Activated naive CD8-positive, alpha-beta T cell (primary cell): ENCODE data around the gene MTG2.

Experiments
- H3K27ac Mint-ChIP-seq: one replicate; pipeline ENCODE4 v1.8.0; 2021; ENCODE audit warnings: mixed read lengths
- H3K27me3 Mint-ChIP-seq: one replicate; pipeline ENCODE4 v1.8.0; 2021; ENCODE audit warnings: mixed read lengths
- H3K36me3 Mint-ChIP-seq: one replicate; pipeline ENCODE4 v1.8.0; 2021; ENCODE audit warnings: mixed read lengths
- H3K4me1 Mint-ChIP-seq: one replicate; pipeline ENCODE4 v1.8.0; 2021; ENCODE audit warnings: low read depth, mixed read lengths
- H3K4me3 Mint-ChIP-seq: one replicate; pipeline ENCODE4 v1.8.0; 2021; ENCODE audit warnings: mild to moderate bottlenecking, mixed read lengths
- H3K9me3 Mint-ChIP-seq: one replicate; pipeline ENCODE4 v1.8.0; 2021; ENCODE audit warnings: low read depth, mixed read lengths

Gene MTG2

DNA sequence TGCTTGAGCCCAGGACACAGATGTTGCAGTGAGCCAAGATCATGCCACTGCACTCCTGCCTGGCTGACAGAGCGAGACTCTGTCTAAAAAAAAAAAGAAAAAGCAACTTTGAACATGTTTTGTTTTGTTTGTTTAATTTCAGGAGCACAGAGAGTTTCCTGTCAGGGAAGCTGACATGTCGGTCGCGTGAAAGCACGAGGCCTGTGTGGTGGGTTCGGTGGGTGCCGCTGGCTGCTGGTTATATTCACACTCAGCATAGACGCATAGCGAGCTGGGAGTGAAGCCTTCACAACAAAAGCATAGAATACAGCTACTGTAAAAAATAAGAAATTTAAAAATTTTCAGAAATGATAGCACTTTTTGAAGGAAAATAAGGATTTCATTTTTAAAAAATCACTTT lies 14.5 kb downstream of the MTG2 start:
- Mint-ChIP-seq H3K4me3 (no peak overlapping the region), H3K27ac (no peak overlapping the region), H3K4me1 (peaks cover 1% of the 10 kb centered on the region), H3K36me3 (peaks cover 7% of the 10 kb centered on the region), H3K27me3 (no peaks in the 10 kb centered on the region), H3K9me3 (no peaks in the 10 kb centered on the region)

DNA sequence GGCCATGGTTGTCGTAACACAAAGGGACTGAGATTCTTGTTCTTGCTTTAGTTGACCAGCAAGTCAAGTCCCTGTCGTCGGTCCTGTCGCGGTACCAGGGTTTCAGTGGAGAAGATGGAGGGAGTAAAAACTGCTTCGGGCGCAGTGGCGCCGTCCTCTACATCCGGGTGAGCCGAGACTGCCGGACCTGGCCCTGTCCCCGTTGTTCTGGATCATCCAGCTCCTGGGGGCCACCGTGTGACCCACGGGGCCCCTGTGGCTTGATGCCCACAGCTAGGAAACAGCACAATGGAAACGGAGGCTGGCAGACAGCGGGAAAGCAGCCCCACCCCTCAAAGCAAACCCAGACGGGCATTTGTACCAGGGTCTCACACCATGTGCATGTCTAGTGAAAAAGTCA lies 15.0 kb downstream of the MTG2 start:
- Mint-ChIP-seq H3K36me3 (peaks cover 7% of the 10 kb centered on the region), H3K27me3 (no peaks in the 10 kb centered on the region), H3K27ac (no peak overlapping the region), H3K9me3 (no peaks in the 10 kb centered on the region), H3K4me1 (peaks cover 1% of the 10 kb centered on the region), H3K4me3 (no peak overlapping the region)

DNA sequence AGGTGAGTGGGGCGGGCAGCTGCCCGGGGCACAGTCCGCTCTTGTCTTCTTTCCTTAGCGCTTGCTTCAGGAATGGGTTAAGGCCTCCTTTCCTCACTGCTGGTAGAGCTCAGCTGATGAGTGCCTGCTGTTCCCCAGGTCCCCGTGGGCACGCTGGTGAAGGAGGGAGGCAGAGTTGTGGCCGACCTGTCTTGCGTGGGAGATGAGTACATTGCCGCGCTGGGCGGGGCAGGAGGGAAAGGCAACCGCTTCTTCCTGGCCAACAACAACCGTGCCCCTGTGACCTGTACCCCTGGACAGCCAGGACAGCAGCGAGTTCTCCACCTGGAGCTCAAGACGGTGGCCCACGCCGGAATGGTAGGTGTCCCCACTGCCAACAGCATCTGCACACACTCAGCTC lies 15.7 kb downstream of the MTG2 start:
- Mint-ChIP-seq H3K27ac (no peak overlapping the region), H3K36me3 (peaks cover 7% of the 10 kb centered on the region), H3K9me3 (no peaks in the 10 kb centered on the region)

DNA sequence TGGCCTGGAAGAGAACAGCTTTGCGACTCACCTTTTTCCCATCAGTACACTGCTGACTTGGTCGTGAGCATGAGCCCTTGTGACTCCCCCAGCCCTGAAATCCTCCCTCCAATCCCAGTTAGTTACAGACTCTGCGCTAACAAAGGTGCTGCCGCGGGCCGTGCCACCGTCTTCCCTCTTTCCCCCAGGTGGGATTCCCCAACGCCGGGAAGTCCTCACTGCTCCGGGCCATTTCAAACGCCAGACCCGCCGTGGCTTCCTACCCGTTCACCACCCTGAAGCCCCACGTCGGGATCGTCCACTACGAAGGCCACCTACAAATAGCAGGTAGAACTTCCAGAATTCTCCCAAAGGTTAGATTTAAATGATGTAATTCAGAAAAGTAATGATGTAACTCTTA lies 16.1 kb downstream of the MTG2 start:
- Mint-ChIP-seq H3K4me3 (no peak overlapping the region), H3K27ac (no peak overlapping the region), H3K9me3 (no peaks in the 10 kb centered on the region), H3K4me1 (peaks cover 1% of the 10 kb centered on the region), H3K27me3 (no peaks in the 10 kb centered on the region), H3K36me3 (peaks cover 7% of the 10 kb centered on the region)

More for the DNA sequence above, 15.7 kb downstream of the MTG2 start:
- no peaks in the 10 kb centered on the region for H3K27me3 Mint-ChIP-seq
- H3K4me1 Mint-ChIP-seq = peaks cover 1% of the 10 kb centered on the region
- H3K4me3 Mint-ChIP-seq = no peak overlapping the region

DNA sequence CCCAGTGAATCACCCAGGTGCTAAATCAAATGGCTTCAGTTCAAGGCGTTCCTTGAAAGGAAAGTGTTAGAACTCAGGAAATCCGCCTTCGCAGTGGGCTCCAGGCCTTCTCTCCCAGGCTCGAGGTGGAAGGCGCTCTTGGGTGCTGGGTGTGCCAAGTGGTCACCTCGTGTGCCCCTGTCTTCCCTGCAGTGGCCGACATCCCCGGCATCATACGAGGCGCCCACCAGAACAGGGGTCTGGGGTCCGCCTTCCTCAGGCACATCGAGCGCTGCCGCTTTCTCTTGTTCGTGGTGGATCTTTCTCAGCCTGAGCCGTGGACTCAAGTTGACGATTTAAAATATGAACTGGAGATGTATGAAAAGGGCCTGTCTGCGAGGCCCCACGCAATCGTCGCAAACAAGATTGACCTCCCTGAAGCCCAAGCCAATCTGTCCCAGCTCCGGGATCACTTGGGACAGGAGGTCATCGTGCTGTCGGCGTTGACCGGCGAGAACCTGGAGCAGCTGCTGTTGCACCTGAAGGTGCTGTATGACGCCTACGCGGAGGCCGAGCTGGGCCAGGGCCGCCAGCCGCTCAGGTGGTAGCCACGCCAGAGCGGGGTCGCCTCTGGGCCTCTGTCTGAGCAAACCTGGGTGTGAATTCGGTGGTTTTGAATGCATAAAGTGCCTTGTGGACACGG lies 17.8 kb downstream of the MTG2 start:
- H3K27me3 Mint-ChIP-seq = no peaks in the 10 kb centered on the region
- no peaks in the 10 kb centered on the region for H3K9me3 Mint-ChIP-seq
- no peak overlapping the region for H3K4me3 Mint-ChIP-seq
- no peak overlapping the region for H3K27ac Mint-ChIP-seq
- H3K36me3 Mint-ChIP-seq = peaks cover 5% of the 10 kb centered on the region
- H3K4me1 Mint-ChIP-seq = no peaks in the 10 kb centered on the region

DNA sequence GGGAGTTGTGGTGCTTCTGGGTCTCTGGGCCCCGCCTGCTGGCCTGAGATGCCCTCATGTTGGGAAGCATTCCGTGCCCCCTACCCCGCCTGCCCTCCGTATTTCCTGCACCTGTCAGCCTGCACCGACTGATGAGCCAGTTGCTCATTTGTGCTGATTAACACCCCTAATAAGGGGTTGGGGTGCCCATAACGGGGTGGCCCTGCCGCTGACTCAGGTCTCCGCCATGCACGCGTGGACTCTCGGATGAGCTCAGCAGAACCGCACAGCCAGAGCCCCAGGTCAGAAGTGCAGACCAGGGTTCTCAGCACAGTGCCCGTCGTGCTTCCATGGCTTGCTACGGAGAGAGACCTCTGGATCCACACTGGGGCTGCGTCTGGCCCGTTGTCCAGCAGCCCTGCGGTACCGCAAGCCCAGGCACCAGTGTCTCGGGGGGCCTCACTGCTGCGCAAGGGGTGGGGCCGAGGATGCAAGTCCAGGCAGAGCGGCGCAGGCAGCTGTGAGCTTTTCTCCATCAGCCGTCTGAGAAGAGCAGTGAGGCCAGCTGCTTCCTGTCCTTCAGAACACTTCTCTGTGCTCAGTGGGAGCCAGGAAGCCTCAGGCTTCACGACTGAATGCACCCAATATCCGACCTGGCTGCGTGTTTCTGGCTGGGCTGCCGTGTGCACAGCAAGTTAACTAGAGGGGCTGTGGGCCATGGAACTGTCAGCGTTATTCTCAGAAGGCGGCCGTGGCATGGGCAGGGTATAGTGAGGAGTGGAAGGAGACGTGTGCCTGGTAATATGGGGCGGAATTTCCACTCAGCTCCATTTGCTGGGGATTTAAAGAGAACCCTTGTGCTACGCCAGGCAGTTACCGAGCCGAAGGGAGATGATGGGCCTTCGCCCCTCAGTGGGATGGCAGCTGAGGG lies 18.6 kb downstream of the MTG2 start:
- H3K9me3 Mint-ChIP-seq = no peaks in the 10 kb centered on the region
- no peak overlapping the region for H3K4me3 Mint-ChIP-seq
- no peaks in the 10 kb centered on the region for H3K4me1 Mint-ChIP-seq
- H3K36me3 Mint-ChIP-seq = peaks cover 4% of the 10 kb centered on the region
- no peak overlapping the region for H3K27ac Mint-ChIP-seq
- no peaks in the 10 kb centered on the region for H3K27me3 Mint-ChIP-seq

DNA sequence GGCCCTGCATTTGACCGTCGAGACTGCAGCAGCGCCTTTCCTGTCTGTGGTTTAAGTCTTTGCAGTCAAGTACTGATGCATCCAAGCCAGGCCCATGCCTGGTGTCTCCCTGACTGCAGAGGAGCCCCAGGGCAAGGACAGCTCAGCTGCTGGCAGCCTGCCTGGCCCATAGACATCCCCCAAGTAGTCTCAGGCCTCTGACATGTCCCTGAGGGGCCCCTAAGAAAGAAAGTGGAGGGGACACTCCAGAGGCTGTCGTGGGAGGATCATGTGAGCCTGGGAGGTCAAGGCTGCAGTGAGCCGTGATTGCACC lies 19.2 kb downstream of the MTG2 start:
- H3K4me3 Mint-ChIP-seq = no peak overlapping the region
- no peaks in the 10 kb centered on the region for H3K27me3 Mint-ChIP-seq
- no peaks in the 10 kb centered on the region for H3K4me1 Mint-ChIP-seq
- peaks cover 4% of the 10 kb centered on the region for H3K36me3 Mint-ChIP-seq
- no peaks in the 10 kb centered on the region for H3K9me3 Mint-ChIP-seq
- no peak overlapping the region for H3K27ac Mint-ChIP-seq

DNA sequence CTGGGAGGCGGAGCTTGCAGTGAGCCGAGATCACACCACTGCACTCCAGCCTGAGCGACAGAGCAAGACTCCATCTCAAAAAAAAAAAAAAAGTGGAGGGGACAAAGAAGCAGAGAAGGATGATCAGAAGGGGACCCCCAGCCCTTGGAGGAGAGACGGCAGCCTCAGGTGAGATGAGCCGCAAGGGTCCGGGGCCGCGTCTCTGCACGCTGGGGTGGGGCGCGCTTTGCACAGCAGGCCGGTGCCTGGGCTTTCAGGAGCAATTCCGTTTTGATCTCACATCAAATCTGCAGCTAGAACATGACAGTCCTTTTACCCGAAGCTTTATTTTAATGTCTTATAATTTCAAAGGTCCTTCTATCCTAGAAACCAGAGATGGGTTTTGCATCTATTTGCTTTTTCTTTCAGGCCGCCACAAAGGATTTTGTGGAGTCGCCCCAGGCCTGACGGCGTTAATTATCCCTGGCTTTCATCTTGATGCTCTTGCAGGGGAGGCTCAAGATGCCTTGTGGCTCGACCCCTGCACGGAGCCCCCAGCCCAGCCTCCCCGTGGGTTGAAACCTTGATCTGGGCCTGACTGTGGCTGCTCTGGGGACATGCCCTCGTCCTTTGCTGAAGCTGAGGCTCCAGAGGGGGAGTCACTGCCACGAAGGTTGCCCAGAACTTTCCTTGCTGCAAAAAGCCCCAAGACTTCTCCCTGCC lies 20.0 kb downstream of the MTG2 start:
- H3K27me3 Mint-ChIP-seq = no peaks in the 10 kb centered on the region
- H3K4me3 Mint-ChIP-seq = no peak overlapping the region
- no peak overlapping the region for H3K27ac Mint-ChIP-seq
- H3K4me1 Mint-ChIP-seq = no peaks in the 10 kb centered on the region
- H3K9me3 Mint-ChIP-seq = no peaks in the 10 kb centered on the region
- H3K36me3 Mint-ChIP-seq = peaks cover 4% of the 10 kb centered on the region

DNA sequence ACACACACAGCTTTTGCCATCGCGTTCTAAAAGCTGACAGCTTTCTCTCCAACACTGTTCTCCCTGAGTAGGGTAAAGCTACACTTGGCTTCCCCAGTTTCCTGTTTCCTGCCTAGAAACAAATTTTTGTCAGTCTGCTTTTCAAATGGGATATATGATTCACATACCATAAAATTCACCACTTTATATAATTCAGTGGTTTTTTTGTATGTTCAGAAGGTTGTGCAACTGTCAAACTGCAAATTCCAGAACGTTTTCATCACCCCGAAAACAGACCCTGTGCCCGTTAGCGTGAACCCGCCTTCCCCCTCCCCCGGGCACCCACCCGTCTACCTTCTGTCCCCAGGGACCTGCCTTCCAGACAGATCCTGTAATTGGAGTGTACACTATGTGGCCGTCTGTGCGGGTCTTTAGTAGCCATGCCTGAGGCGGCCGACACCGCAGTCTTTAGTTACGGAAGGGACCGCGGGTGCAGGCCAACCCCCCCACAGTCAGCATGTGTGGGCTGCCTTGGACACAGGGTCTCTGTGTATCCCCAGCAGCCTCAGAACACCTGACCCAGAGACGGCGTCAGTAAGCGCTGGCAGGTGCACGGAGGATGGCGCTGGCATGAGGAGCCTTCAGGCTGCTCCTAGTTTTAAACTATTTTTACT lies 20.7 kb downstream of the MTG2 start:
- H3K4me1 Mint-ChIP-seq = no peaks in the 10 kb centered on the region
- no peaks in the 10 kb centered on the region for H3K9me3 Mint-ChIP-seq
- H3K4me3 Mint-ChIP-seq = no peak overlapping the region
- no peak overlapping the region for H3K27ac Mint-ChIP-seq
- peaks cover 4% of the 10 kb centered on the region for H3K36me3 Mint-ChIP-seq
- no peaks in the 10 kb centered on the region for H3K27me3 Mint-ChIP-seq

DNA sequence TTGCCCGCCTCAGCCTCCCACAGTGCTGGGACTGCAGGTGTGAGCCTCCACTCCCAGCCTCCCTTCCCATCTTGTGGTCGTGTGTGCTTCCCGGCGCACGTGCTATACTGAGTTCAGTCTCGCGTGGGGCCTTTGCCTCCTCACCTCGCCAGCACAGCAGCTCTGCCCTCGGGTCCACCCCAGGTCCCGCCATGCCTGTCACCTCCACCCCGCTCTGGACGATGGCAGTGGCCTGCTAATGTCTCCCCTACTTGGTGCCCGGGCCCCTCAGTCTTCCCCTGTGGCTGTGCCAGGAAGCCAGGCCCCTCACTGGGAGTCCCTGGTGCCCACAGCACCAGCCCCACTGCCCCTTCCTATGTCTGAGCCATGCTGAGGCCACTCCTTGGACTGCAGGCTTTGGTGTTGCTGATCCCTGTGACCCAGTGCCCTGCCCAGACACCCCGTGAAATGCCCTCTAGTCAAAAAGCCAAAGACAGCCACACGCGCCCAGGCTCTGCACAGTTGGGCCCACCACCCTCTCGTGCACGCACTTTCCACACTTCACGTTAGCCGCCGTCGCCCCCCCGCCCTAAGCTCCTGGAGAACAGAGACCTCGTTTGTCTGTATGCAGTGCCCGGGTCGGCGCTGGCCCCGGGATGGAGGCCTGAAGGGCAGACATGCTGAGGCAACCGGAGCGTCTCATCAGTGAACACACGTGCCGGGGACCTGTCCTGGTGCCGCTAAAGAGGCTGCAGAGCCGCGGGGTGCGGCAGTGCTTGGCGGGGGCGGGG lies 23.0 kb downstream of the MTG2 start:
- Mint-ChIP-seq H3K4me3 (no peak overlapping the region), H3K27ac (no peak overlapping the region), H3K27me3 (no peaks in the 10 kb centered on the region), H3K36me3 (no peaks in the 10 kb centered on the region), H3K4me1 (no peaks in the 10 kb centered on the region), H3K9me3 (no peaks in the 10 kb centered on the region)

DNA sequence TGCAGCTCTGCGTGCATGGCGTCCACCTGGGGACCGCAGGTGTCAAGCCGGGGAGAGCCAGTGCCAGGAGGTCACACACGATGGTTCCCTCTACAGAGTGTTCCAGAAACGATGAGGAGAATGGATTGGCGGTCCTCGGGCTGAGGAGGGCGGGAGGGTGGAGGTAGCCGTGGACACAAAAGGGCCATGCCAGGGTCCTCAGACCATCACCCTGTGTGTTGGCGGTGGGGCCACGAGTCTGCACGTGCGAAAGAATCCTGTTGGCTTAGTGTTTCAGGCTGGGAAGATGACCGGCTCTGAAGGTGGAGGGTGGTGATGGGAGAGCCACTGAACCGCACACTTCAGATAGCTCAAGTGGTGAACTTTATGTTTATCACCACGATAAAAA lies 23.6 kb downstream of the MTG2 start:
- no peaks in the 10 kb centered on the region for H3K27me3 Mint-ChIP-seq
- H3K4me1 Mint-ChIP-seq = no peaks in the 10 kb centered on the region
- no peaks in the 10 kb centered on the region for H3K9me3 Mint-ChIP-seq
- H3K36me3 Mint-ChIP-seq = no peaks in the 10 kb centered on the region
- no peak overlapping the region for H3K27ac Mint-ChIP-seq
- H3K4me3 Mint-ChIP-seq = no peak overlapping the region

DNA sequence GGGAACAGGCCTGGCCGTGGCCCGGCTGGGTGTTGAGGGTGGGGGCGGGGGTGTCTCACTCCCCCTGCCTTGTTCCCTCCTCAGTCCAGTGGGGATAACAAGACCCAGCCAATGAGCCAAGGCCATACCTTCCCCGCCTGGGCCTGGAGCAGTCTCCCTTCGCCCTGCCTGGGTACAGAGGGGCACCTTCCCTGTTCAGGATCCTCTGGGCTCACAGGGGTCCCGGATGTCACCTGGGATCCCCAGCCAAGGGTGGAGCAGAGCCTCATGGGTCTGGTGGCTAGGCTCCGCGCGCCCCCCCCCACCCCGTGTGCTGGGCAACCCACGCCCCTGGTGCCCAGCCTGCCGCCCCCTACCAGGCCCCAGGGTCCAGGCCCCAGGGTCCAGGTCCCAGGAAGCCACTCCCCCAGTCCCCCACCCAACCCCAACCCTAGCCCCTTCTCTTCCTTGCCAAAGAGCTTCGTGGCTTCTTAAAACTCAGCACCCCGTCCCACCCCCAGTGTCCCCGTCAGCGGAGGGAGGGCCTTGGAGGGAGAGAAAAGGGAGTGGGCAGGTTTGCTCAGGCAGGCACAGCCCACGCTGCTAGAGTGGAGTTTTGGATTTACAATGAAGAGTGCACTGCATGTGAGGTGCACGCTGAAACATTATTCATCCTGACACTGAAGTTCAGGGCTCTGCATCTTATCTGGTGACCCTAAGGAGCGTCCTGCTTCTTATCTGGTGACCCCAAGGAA lies 25.4 kb downstream of the MTG2 start:
- Mint-ChIP-seq H3K4me1 (no peaks in the 10 kb centered on the region), H3K27ac (no peak overlapping the region), H3K27me3 (no peaks in the 10 kb centered on the region), H3K9me3 (no peaks in the 10 kb centered on the region), H3K4me3 (no peak overlapping the region), H3K36me3 (no peaks in the 10 kb centered on the region)

DNA sequence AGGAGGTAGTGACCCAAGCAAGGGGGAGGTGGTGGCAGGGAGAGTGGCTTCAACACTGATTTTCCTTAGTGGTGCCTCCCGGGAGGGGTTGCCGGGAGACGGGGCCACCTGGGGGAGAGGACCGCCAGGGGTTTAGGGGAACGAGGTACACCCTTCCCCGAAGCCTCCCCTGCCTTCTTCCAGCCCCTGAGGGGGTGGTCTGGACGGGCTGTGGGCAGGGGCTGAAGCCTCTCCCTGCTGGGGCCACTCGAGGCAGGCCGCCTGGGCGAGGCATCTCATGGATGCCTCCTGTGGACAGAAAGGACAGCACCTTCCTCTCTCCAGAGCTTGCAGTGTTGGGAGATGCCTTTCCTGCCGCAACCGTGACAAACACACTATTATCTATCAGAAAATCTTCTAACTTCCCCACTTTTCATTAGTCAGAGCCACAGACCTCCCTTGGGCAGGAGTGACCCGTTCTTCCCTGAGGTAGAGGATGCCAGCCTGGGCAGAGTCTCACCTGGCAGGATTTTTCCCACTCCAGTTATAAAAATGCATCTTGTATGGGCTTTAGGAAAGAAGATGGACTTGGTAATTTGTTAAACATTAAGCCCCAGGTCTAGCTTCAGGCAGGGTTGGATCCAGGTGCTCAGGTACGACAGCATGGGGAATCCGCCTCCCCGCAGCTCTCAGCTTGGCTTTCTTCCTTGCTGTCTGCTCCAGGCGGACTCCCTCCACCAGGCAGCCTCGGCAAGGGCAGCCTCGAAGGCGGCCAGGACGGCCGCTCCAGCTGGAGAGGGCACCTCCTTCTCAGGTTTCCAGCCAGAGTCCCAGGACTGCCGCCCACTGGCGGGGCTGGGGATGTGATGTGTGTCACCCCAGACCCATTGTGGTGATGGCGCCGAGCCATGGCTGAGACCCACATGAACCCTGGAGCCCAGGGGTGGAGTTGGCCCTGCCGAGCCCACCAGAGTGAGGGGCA lies 26.2 kb downstream of the MTG2 start:
- H3K4me1 Mint-ChIP-seq = no peaks in the 10 kb centered on the region
- no peaks in the 10 kb centered on the region for H3K9me3 Mint-ChIP-seq
- no peaks in the 10 kb centered on the region for H3K27me3 Mint-ChIP-seq
- H3K36me3 Mint-ChIP-seq = no peaks in the 10 kb centered on the region
- no peak overlapping the region for H3K4me3 Mint-ChIP-seq
- H3K27ac Mint-ChIP-seq = no peak overlapping the region
